Neural cell (in vitro differentiated cells): ENCODE data around the gene KLF2. TPM values are rescaled to one million over a fixed set of nuclear protein-coding genes. Genes with fewer than 3 reads are reported as not detected.

Experiments
- H2AFZ ChIP-seq: fragments of 200-600, 300-800 bp; sonication (generic), shearing (Covaris generic); 2 replicates; pipeline ENCODE4 v1.6.0; 2014; ENCODE audit warnings: low read depth, mild to moderate bottlenecking, antibody characterized with exemption, low read length, moderate library complexity
- H3F3A ChIP-seq: fragments of 200-600 bp; shearing (Covaris generic); 2 replicates; pipeline ENCODE4 v1.6.1; 2016; ENCODE audit warnings: mild to moderate bottlenecking, moderate library complexity, mixed read lengths, antibody characterized with exemption, low read length; ENCODE audit not compliant: insufficient read depth, poor library complexity, severe bottlenecking
- H3K27ac ChIP-seq: fragments of 200-600, 300-800 bp; sonication (generic), shearing (Covaris generic); 2 replicates; pipeline ENCODE4 v1.5.1; 2014; ENCODE audit warnings: mild to moderate bottlenecking, low read length, moderate library complexity
- H3K27me3 ChIP-seq: fragments of 300-800, 200-600 bp; sonication (generic), shearing (Covaris generic); 2 replicates; pipeline ENCODE4 v1.6.0; 2014; ENCODE audit warnings: mild to moderate bottlenecking, low read depth, low read length, moderate library complexity; ENCODE audit not compliant: insufficient read depth
- H3K36me3 ChIP-seq: fragments of 300-800, 200-600 bp; sonication (generic), shearing (Covaris generic); 2 replicates; pipeline ENCODE4 v1.5.1; 2014; ENCODE audit warnings: mild to moderate bottlenecking, antibody characterized with exemption, low read length, moderate library complexity; ENCODE audit not compliant: insufficient read depth
- H3K4me2 ChIP-seq: fragments of 300-800, 200-600 bp; sonication (generic), shearing (Covaris generic); 2 replicates; pipeline ENCODE4 v1.6.0; 2014; ENCODE audit warnings: mild to moderate bottlenecking, low read length
- H3K4me3 ChIP-seq: fragments of 300-800, 200-600 bp; sonication (generic), shearing (Covaris generic); 2 replicates; pipeline ENCODE4 v1.5.1; 2014; ENCODE audit warnings: mild to moderate bottlenecking, low read length, moderate library complexity
- H3K79me2 ChIP-seq: fragments of 200-600 bp; shearing (Covaris generic); replicated peaks from 2 replicates; pipeline ENCODE4 v1.6.0; 2014; ENCODE audit warnings: mild to moderate bottlenecking, low read length, moderate library complexity; ENCODE audit not compliant: insufficient read depth
- H3K9ac ChIP-seq: fragments of 300-800, 200-600 bp; sonication (generic), shearing (Covaris generic); 2 replicates; pipeline ENCODE4 v1.6.1; 2016; ENCODE audit warnings: mild to moderate bottlenecking, low read length, mixed read lengths
- H3K9me2 ChIP-seq: fragments of 200-600 bp; shearing (Covaris generic); 2 replicates; pipeline ENCODE4 v1.6.1; 2016; ENCODE audit warnings: mild to moderate bottlenecking, low read length, mixed read lengths; ENCODE audit not compliant: insufficient read depth
- H3K9me3 ChIP-seq: fragments of 200-600, 300-800 bp; sonication (generic), shearing (Covaris generic); 2 replicates; pipeline ENCODE4 v1.6.1; 2016; ENCODE audit warnings: mild to moderate bottlenecking, mixed run types, low read length, moderate library complexity, mixed read lengths
- H4K20me1 ChIP-seq: fragments of 200-600 bp; shearing (Covaris generic); 2 replicates; pipeline ENCODE4 v1.6.1; 2016; ENCODE audit warnings: mild to moderate bottlenecking, mixed run types; ENCODE audit not compliant: insufficient read depth
- EP300 ChIP-seq: fragments of 450-650 bp; conservative IDR thresholded peaks from 2 replicates; pipeline ENCODE4 v1.6.1; 2014; ENCODE audit warnings: antibody characterized with exemption, mild to moderate bottlenecking, moderate library complexity; ENCODE audit not compliant: poor library complexity, severe bottlenecking
- EZH2 ChIP-seq: fragments of 200-600, 300-800 bp; shearing (Covaris generic), sonication (generic); IDR thresholded peaks from 2 replicates; pipeline ENCODE4 v1.6.1; 2014; ENCODE audit warnings: antibody characterized with exemption, low read length, borderline replicate concordance, mild to moderate bottlenecking; ENCODE audit not compliant: insufficient read depth, poor library complexity, severe bottlenecking
- MXI1 ChIP-seq: fragments of 450-650 bp; conservative IDR thresholded peaks from 2 replicates; pipeline ENCODE4 v1.6.1; 2014; ENCODE audit warnings: antibody characterized with exemption, mild to moderate bottlenecking; ENCODE audit not compliant: poor library complexity, severe bottlenecking
- POLR2AphosphoS5 ChIP-seq: IDR thresholded peaks from 2 replicates; pipeline ENCODE4 v1.6.1; 2012
- RAD21 ChIP-seq: fragments of 450-650 bp; conservative IDR thresholded peaks from 2 replicates; pipeline ENCODE4 v1.6.1; 2014; ENCODE audit warnings: antibody characterized with exemption, mild to moderate bottlenecking, moderate library complexity
- SMC3 ChIP-seq: fragments of 450-650 bp; conservative IDR thresholded peaks from 2 replicates; pipeline ENCODE4 v1.6.1; 2014; ENCODE audit warnings: antibody characterized with exemption, mild to moderate bottlenecking, moderate library complexity; ENCODE audit not compliant: poor library complexity
- TAF1 ChIP-seq: IDR thresholded peaks from 2 replicates; pipeline ENCODE4 v1.6.1; 2012; ENCODE audit warnings: low read depth
- polyA plus RNA-seq: library from polyadenylated mRNA; depleted of rRNA; stranded (reverse); fragments of >200 nt; gene quantifications from 2 replicates; pipeline ENCODE4 v1.2.3, GENCODE V29; 2014
- TF ChIP-seq, protein P1 (sequence below): fragments of 450-650 bp; IDR thresholded peaks from 2 replicates; pipeline ENCODE4 v1.5.1; 2014; ENCODE audit warnings: antibody characterized with exemption, mild to moderate bottlenecking, moderate library complexity; ENCODE audit not compliant: poor library complexity, severe bottlenecking
- TF ChIP-seq, protein P2 (sequence below): IDR thresholded peaks from 2 replicates; pipeline ENCODE4 v1.6.1; 2012; ENCODE audit warnings: borderline replicate concordance

KLF2 gene
- polyA plus RNA-seq, 1 donor from 2014 or later = 0.15 TPM

DNA sequence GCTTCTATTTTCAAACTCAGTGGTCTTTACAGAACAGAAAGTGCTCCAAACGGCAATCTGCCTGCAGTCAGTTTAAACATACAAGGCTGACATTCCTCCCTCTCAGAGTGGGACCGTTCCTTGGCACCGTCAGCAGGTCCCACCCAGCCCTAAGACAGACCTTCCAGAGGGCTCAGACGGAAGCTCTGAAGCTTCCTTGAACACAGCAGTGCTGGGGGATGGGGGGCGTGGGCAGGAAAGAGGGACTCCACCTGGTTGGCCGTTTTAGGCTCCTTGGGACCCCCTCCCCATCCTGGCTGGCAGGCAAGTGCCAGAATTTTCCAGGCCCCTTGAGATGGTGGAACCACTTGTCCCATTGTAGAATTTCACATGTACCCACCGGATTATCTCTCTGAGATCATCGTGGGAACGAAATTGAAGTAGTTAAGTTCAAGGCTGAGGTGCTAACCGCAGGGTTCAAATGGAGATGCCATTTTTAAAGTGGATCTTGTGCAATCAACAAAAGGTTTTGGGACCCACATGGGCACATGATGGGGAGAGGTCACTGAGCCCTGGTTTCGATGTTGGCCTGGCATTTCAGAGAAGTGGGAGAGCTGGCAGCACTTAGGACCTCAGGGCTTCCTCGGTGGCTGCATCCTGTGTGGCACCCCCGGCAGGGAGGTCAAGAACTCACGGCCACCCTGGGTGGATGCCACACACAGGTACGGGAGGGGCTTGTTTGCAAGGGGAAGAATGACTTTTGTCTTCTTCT, 46.2 kb downstream of the KLF2 start:
- Histone ChIP-seq H3K27ac (no peak overlapping the region), H3K79me2 (no peaks in the 10 kb centered on the region), H3K27me3 (no peaks in the 10 kb centered on the region), H2AFZ (no peak overlapping the region), H3K4me3 (no peak overlapping the region), H3K9me3 (no peaks in the 10 kb centered on the region), H3K36me3 (peaks cover 12% of the 10 kb centered on the region), H4K20me1 (no peaks in the 10 kb centered on the region), H3F3A (no peaks in the 10 kb centered on the region), H3K9me2 (no peaks in the 10 kb centered on the region), H3K9ac (no peak overlapping the region), H3K4me2 (no peak overlapping the region)
- TF ChIP-seq EZH2 (no peak), TAF1 (no peak), POLR2AphosphoS5 (no peak), EP300 (no peak), SMC3 (no peak), MXI1 (no peak), RAD21 (no peak)
- TF ChIP-seq, protein P1, sequence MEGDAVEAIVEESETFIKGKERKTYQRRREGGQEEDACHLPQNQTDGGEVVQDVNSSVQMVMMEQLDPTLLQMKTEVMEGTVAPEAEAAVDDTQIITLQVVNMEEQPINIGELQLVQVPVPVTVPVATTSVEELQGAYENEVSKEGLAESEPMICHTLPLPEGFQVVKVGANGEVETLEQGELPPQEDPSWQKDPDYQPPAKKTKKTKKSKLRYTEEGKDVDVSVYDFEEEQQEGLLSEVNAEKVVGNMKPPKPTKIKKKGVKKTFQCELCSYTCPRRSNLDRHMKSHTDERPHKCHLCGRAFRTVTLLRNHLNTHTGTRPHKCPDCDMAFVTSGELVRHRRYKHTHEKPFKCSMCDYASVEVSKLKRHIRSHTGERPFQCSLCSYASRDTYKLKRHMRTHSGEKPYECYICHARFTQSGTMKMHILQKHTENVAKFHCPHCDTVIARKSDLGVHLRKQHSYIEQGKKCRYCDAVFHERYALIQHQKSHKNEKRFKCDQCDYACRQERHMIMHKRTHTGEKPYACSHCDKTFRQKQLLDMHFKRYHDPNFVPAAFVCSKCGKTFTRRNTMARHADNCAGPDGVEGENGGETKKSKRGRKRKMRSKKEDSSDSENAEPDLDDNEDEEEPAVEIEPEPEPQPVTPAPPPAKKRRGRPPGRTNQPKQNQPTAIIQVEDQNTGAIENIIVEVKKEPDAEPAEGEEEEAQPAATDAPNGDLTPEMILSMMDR = no peak
- TF ChIP-seq, protein P2, sequence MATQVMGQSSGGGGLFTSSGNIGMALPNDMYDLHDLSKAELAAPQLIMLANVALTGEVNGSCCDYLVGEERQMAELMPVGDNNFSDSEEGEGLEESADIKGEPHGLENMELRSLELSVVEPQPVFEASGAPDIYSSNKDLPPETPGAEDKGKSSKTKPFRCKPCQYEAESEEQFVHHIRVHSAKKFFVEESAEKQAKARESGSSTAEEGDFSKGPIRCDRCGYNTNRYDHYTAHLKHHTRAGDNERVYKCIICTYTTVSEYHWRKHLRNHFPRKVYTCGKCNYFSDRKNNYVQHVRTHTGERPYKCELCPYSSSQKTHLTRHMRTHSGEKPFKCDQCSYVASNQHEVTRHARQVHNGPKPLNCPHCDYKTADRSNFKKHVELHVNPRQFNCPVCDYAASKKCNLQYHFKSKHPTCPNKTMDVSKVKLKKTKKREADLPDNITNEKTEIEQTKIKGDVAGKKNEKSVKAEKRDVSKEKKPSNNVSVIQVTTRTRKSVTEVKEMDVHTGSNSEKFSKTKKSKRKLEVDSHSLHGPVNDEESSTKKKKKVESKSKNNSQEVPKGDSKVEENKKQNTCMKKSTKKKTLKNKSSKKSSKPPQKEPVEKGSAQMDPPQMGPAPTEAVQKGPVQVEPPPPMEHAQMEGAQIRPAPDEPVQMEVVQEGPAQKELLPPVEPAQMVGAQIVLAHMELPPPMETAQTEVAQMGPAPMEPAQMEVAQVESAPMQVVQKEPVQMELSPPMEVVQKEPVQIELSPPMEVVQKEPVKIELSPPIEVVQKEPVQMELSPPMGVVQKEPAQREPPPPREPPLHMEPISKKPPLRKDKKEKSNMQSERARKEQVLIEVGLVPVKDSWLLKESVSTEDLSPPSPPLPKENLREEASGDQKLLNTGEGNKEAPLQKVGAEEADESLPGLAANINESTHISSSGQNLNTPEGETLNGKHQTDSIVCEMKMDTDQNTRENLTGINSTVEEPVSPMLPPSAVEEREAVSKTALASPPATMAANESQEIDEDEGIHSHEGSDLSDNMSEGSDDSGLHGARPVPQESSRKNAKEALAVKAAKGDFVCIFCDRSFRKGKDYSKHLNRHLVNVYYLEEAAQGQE = no peak

DNA sequence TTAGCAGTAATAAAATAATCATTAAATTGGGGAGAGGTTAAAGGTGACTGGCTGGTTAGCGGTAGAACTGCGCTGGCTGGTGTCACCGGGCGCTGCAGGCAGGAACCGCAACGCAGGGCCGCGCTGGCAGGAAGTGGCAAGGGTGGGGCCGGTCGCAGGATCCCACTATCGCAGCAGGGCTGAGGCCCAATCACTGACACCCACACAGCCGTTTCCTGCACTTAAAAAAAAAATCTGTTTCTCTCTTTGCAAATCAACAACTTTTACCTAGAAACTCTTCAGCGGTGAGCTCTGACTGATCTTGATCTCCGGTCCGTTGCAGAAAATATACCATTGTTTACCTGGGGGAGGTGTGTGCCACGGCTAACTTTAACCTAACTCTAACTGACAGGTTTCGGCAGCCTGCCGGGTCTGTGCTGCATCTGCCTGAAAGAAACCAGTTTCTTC, 46.9 kb downstream of the KLF2 start:
- H3K36me3 ChIP-seq = peaks cover 12% of the 10 kb centered on the region
- H3F3A ChIP-seq = no peaks in the 10 kb centered on the region
- H3K79me2 ChIP-seq = no peaks in the 10 kb centered on the region
- no peaks in the 10 kb centered on the region for H3K27me3 ChIP-seq
- no peak for TF ChIP-seq RAD21
- no peak for TF ChIP-seq SMC3
- no peak for TF ChIP-seq TAF1
- TF ChIP-seq, protein P1 = no peak
- TF ChIP-seq MXI1 = no peak
- no peak for TF ChIP-seq EP300
- no peak for TF ChIP-seq EZH2
- TF ChIP-seq, protein P2 = no peak
- no peak for TF ChIP-seq POLR2AphosphoS5
- no peak overlapping the region for H3K4me2 ChIP-seq
- no peaks in the 10 kb centered on the region for H3K9me3 ChIP-seq
- no peak overlapping the region for H2AFZ ChIP-seq
- no peak overlapping the region for H3K4me3 ChIP-seq
- no peaks in the 10 kb centered on the region for H4K20me1 ChIP-seq
- H3K9ac ChIP-seq = no peak overlapping the region
- no peak overlapping the region for H3K27ac ChIP-seq
- no peaks in the 10 kb centered on the region for H3K9me2 ChIP-seq
